Neural cell (in vitro differentiated cells): ENCODE measurements around the gene EAF2. TPM values are rescaled to one million over a fixed set of nuclear protein-coding genes. Genes with fewer than 3 reads are reported as not detected.

Source experiments
- H2AFZ ChIP-seq: fragments of 200-600, 300-800 bp; sonication (generic), shearing (Covaris generic); 2 replicates; pipeline ENCODE4 v1.6.0; 2014; ENCODE audit warnings: low read depth, mild to moderate bottlenecking, antibody characterized with exemption, low read length, moderate library complexity
- H3F3A ChIP-seq: fragments of 200-600 bp; shearing (Covaris generic); 2 replicates; pipeline ENCODE4 v1.6.1; 2016; ENCODE audit warnings: mild to moderate bottlenecking, moderate library complexity, mixed read lengths, antibody characterized with exemption, low read length; ENCODE audit not compliant: insufficient read depth, poor library complexity, severe bottlenecking
- H3K27ac ChIP-seq: fragments of 200-600, 300-800 bp; sonication (generic), shearing (Covaris generic); 2 replicates; pipeline ENCODE4 v1.5.1; 2014; ENCODE audit warnings: mild to moderate bottlenecking, low read length, moderate library complexity
- H3K27me3 ChIP-seq: fragments of 300-800, 200-600 bp; sonication (generic), shearing (Covaris generic); 2 replicates; pipeline ENCODE4 v1.6.0; 2014; ENCODE audit warnings: mild to moderate bottlenecking, low read depth, low read length, moderate library complexity; ENCODE audit not compliant: insufficient read depth
- H3K36me3 ChIP-seq: fragments of 300-800, 200-600 bp; sonication (generic), shearing (Covaris generic); 2 replicates; pipeline ENCODE4 v1.5.1; 2014; ENCODE audit warnings: mild to moderate bottlenecking, antibody characterized with exemption, low read length, moderate library complexity; ENCODE audit not compliant: insufficient read depth
- H3K4me2 ChIP-seq: fragments of 300-800, 200-600 bp; sonication (generic), shearing (Covaris generic); 2 replicates; pipeline ENCODE4 v1.6.0; 2014; ENCODE audit warnings: mild to moderate bottlenecking, low read length
- H3K4me3 ChIP-seq: fragments of 300-800, 200-600 bp; sonication (generic), shearing (Covaris generic); 2 replicates; pipeline ENCODE4 v1.5.1; 2014; ENCODE audit warnings: mild to moderate bottlenecking, low read length, moderate library complexity
- H3K79me2 ChIP-seq: fragments of 200-600 bp; shearing (Covaris generic); replicated peaks from 2 replicates; pipeline ENCODE4 v1.6.0; 2014; ENCODE audit warnings: mild to moderate bottlenecking, low read length, moderate library complexity; ENCODE audit not compliant: insufficient read depth
- H3K9ac ChIP-seq: fragments of 300-800, 200-600 bp; sonication (generic), shearing (Covaris generic); 2 replicates; pipeline ENCODE4 v1.6.1; 2016; ENCODE audit warnings: mild to moderate bottlenecking, low read length, mixed read lengths
- H3K9me2 ChIP-seq: fragments of 200-600 bp; shearing (Covaris generic); 2 replicates; pipeline ENCODE4 v1.6.1; 2016; ENCODE audit warnings: mild to moderate bottlenecking, low read length, mixed read lengths; ENCODE audit not compliant: insufficient read depth
- H3K9me3 ChIP-seq: fragments of 200-600, 300-800 bp; sonication (generic), shearing (Covaris generic); 2 replicates; pipeline ENCODE4 v1.6.1; 2016; ENCODE audit warnings: mild to moderate bottlenecking, mixed run types, low read length, moderate library complexity, mixed read lengths
- H4K20me1 ChIP-seq: fragments of 200-600 bp; shearing (Covaris generic); 2 replicates; pipeline ENCODE4 v1.6.1; 2016; ENCODE audit warnings: mild to moderate bottlenecking, mixed run types; ENCODE audit not compliant: insufficient read depth
- EP300 ChIP-seq: fragments of 450-650 bp; conservative IDR thresholded peaks from 2 replicates; pipeline ENCODE4 v1.6.1; 2014; ENCODE audit warnings: antibody characterized with exemption, mild to moderate bottlenecking, moderate library complexity; ENCODE audit not compliant: poor library complexity, severe bottlenecking
- EZH2 ChIP-seq: fragments of 200-600, 300-800 bp; shearing (Covaris generic), sonication (generic); IDR thresholded peaks from 2 replicates; pipeline ENCODE4 v1.6.1; 2014; ENCODE audit warnings: antibody characterized with exemption, low read length, borderline replicate concordance, mild to moderate bottlenecking; ENCODE audit not compliant: insufficient read depth, poor library complexity, severe bottlenecking
- MXI1 ChIP-seq: fragments of 450-650 bp; conservative IDR thresholded peaks from 2 replicates; pipeline ENCODE4 v1.6.1; 2014; ENCODE audit warnings: antibody characterized with exemption, mild to moderate bottlenecking; ENCODE audit not compliant: poor library complexity, severe bottlenecking
- POLR2AphosphoS5 ChIP-seq: IDR thresholded peaks from 2 replicates; pipeline ENCODE4 v1.6.1; 2012
- RAD21 ChIP-seq: fragments of 450-650 bp; conservative IDR thresholded peaks from 2 replicates; pipeline ENCODE4 v1.6.1; 2014; ENCODE audit warnings: antibody characterized with exemption, mild to moderate bottlenecking, moderate library complexity
- SMC3 ChIP-seq: fragments of 450-650 bp; conservative IDR thresholded peaks from 2 replicates; pipeline ENCODE4 v1.6.1; 2014; ENCODE audit warnings: antibody characterized with exemption, mild to moderate bottlenecking, moderate library complexity; ENCODE audit not compliant: poor library complexity
- TAF1 ChIP-seq: IDR thresholded peaks from 2 replicates; pipeline ENCODE4 v1.6.1; 2012; ENCODE audit warnings: low read depth
- polyA plus RNA-seq: library from polyadenylated mRNA; depleted of rRNA; stranded (reverse); fragments of >200 nt; gene quantifications from 2 replicates; pipeline ENCODE4 v1.2.3, GENCODE V29; 2014
- TF ChIP-seq, protein P1 (sequence below): fragments of 450-650 bp; IDR thresholded peaks from 2 replicates; pipeline ENCODE4 v1.5.1; 2014; ENCODE audit warnings: antibody characterized with exemption, mild to moderate bottlenecking, moderate library complexity; ENCODE audit not compliant: poor library complexity, severe bottlenecking
- TF ChIP-seq, protein P2 (sequence below): IDR thresholded peaks from 2 replicates; pipeline ENCODE4 v1.6.1; 2012; ENCODE audit warnings: borderline replicate concordance

The EAF2 gene
- polyA plus RNA-seq, 1 donor from 2014 or later, result 2.0 TPM

DNA sequence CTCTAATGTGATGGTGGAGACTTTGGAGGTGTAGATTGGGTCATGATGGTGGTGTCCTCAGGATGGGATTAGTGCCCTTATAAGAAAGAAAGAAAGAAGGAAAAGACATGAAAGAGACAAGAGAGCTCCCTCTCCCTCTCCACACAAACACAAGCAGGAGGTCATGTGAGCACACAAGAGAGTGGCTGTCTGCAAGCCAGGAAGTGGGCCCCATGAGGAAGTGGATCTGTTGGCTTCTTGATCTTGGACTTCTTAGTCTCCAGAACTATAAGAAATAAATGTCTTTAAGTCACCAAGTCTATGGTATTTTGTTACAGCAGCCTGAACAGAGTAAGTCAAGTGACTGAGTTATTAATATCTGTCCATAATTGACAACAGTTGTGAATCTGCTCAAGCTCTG lies 17.3 kb upstream of the EAF2 start:
- no peaks in the 10 kb centered on the region for H3K9me3 ChIP-seq
- no peak overlapping the region for H3K4me2 ChIP-seq
- H3K36me3 ChIP-seq, result no peaks in the 10 kb centered on the region
- TF ChIP-seq RAD21 (no peak), TAF1 (no peak), EP300 (no peak), EZH2 (no peak), POLR2AphosphoS5 (no peak), SMC3 (no peak), MXI1 (no peak)
- TF ChIP-seq, protein P1, sequence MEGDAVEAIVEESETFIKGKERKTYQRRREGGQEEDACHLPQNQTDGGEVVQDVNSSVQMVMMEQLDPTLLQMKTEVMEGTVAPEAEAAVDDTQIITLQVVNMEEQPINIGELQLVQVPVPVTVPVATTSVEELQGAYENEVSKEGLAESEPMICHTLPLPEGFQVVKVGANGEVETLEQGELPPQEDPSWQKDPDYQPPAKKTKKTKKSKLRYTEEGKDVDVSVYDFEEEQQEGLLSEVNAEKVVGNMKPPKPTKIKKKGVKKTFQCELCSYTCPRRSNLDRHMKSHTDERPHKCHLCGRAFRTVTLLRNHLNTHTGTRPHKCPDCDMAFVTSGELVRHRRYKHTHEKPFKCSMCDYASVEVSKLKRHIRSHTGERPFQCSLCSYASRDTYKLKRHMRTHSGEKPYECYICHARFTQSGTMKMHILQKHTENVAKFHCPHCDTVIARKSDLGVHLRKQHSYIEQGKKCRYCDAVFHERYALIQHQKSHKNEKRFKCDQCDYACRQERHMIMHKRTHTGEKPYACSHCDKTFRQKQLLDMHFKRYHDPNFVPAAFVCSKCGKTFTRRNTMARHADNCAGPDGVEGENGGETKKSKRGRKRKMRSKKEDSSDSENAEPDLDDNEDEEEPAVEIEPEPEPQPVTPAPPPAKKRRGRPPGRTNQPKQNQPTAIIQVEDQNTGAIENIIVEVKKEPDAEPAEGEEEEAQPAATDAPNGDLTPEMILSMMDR, result no peak
- TF ChIP-seq, protein P2, sequence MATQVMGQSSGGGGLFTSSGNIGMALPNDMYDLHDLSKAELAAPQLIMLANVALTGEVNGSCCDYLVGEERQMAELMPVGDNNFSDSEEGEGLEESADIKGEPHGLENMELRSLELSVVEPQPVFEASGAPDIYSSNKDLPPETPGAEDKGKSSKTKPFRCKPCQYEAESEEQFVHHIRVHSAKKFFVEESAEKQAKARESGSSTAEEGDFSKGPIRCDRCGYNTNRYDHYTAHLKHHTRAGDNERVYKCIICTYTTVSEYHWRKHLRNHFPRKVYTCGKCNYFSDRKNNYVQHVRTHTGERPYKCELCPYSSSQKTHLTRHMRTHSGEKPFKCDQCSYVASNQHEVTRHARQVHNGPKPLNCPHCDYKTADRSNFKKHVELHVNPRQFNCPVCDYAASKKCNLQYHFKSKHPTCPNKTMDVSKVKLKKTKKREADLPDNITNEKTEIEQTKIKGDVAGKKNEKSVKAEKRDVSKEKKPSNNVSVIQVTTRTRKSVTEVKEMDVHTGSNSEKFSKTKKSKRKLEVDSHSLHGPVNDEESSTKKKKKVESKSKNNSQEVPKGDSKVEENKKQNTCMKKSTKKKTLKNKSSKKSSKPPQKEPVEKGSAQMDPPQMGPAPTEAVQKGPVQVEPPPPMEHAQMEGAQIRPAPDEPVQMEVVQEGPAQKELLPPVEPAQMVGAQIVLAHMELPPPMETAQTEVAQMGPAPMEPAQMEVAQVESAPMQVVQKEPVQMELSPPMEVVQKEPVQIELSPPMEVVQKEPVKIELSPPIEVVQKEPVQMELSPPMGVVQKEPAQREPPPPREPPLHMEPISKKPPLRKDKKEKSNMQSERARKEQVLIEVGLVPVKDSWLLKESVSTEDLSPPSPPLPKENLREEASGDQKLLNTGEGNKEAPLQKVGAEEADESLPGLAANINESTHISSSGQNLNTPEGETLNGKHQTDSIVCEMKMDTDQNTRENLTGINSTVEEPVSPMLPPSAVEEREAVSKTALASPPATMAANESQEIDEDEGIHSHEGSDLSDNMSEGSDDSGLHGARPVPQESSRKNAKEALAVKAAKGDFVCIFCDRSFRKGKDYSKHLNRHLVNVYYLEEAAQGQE, result no peak
- H3K4me3 ChIP-seq, result no peak overlapping the region
- H4K20me1 ChIP-seq, result no peaks in the 10 kb centered on the region
- H3K9ac ChIP-seq, result no peak overlapping the region
- H3K9me2 ChIP-seq, result no peaks in the 10 kb centered on the region
- H2AFZ ChIP-seq, result no peak overlapping the region
- H3K79me2 ChIP-seq, result no peaks in the 10 kb centered on the region
- no peaks in the 10 kb centered on the region for H3K27me3 ChIP-seq
- no peaks in the 10 kb centered on the region for H3F3A ChIP-seq
- H3K27ac ChIP-seq, result no peak overlapping the region

DNA sequence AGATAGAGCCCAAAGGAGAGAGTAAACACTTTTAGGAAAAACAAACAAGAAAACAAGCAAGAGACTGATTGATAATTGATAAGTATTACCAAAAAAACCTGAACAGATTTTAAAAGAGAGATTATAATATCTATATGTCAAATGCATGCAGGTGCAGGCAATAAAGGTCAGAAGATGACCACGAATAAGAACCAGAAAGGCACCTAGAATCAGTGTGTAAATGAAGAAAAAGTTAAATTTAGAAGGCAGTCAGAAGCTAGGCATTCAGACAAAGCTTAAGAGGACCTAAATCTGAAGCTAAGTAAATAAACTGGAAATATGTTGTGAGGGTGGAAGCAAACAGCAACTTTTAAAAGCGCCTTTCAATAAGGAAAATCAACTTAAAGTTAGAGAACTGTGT lies 16.4 kb upstream of the EAF2 start:
- Histone ChIP-seq H3F3A (no peaks in the 10 kb centered on the region), H3K27me3 (no peaks in the 10 kb centered on the region), H3K79me2 (no peaks in the 10 kb centered on the region), H3K9me3 (no peaks in the 10 kb centered on the region), H3K9me2 (no peaks in the 10 kb centered on the region), H3K27ac (no peak overlapping the region), H2AFZ (no peak overlapping the region), H3K9ac (no peak overlapping the region), H3K4me2 (no peak overlapping the region), H3K4me3 (no peak overlapping the region), H4K20me1 (no peaks in the 10 kb centered on the region), H3K36me3 (no peaks in the 10 kb centered on the region)
- TF ChIP-seq, protein P2, result no peak
- TF ChIP-seq EP300 (no peak), RAD21 (no peak), SMC3 (no peak), EZH2 (no peak), MXI1 (no peak), TAF1 (no peak)
- TF ChIP-seq, protein P1, result no peak
